Keratinocyte (primary cell): ENCODE measurements around the gene KCNN3. TPM values are rescaled to one million over a fixed set of nuclear protein-coding genes. Genes with fewer than 3 reads are reported as not detected.

Experiments used
- DNase-seq: peaks from one replicate; pipeline ENCODE4 v3.0.0-alpha.2; 2011; ENCODE audit warnings: low read depth, missing footprints, low spot score
- FAIRE-seq: peaks from 2 replicates; lab custom pipeline; 2011; peaks lifted over from hg19 to GRCh38; lab: Jason Lieb, UNC
- H2AFZ ChIP-seq: 2 replicates; pipeline ENCODE4 v1.6.0; 2012; ENCODE audit warnings: low read length, control low read depth, inconsistent platforms; ENCODE audit not compliant: control insufficient read depth
- H3K27ac ChIP-seq: 2 replicates; pipeline ENCODE4 v1.5.1; 2011; ENCODE audit warnings: low read length; ENCODE audit not compliant: control insufficient read depth, insufficient read depth
- H3K27me3 ChIP-seq: 3 replicates; pipeline ENCODE4 v1.6.0; 2011; ENCODE audit warnings: low read length; ENCODE audit not compliant: control insufficient read depth, insufficient read depth; ENCODE audit errors: extremely low read depth
- H3K36me3 ChIP-seq, 2 experiments: 2 replicates in 1 of 2; 3 replicates in 1 of 2; pipeline ENCODE4 v1.5.1; 2011; ENCODE audit warnings: low read length in 2 of 2, mild to moderate bottlenecking in 1 of 2; ENCODE audit not compliant: control insufficient read depth in 2 of 2, insufficient read depth in 2 of 2; ENCODE audit errors: extremely low read depth in 1 of 2
- H3K4me1 ChIP-seq: 3 replicates; pipeline ENCODE4 v1.5.1; 2011; ENCODE audit warnings: low read length; ENCODE audit not compliant: control insufficient read depth, insufficient read depth; ENCODE audit errors: extremely low read depth
- H3K4me2 ChIP-seq: 3 replicates; pipeline ENCODE4 v1.6.0; 2011; ENCODE audit warnings: low read depth, low read length; ENCODE audit not compliant: control insufficient read depth, insufficient read depth; ENCODE audit errors: extremely low read depth
- H3K4me3 ChIP-seq, 3 experiments: fragments of 200-600 bp in 1 of 3; sonication (generic) in 1 of 3; 2 replicates in 2 of 3; 3 replicates in 1 of 3; pipeline ENCODE4 v1.5.1; 2011 to 2016; ENCODE audit warnings: low read length in 3 of 3, mild to moderate bottlenecking in 3 of 3, control low read depth in 2 of 3, inconsistent platforms in 1 of 3, low read depth in 1 of 3, mixed read lengths in 1 of 3, mixed run types in 1 of 3, moderate library complexity in 1 of 3; ENCODE audit not compliant: control insufficient read depth in 2 of 3, insufficient read depth in 2 of 3; ENCODE audit errors: extremely low read depth in 1 of 3
- H3K79me2 ChIP-seq: 2 replicates; pipeline ENCODE4 v1.6.0; 2012; ENCODE audit warnings: low read length; ENCODE audit not compliant: control insufficient read depth, insufficient read depth
- H3K9ac ChIP-seq: 3 replicates; pipeline ENCODE4 v1.6.0; 2011; ENCODE audit warnings: low read length; ENCODE audit not compliant: control insufficient read depth, insufficient read depth; ENCODE audit errors: extremely low read depth
- H3K9me1 ChIP-seq: 3 replicates; pipeline ENCODE4 v1.6.0; 2011; ENCODE audit warnings: low read length; ENCODE audit not compliant: control insufficient read depth, insufficient read depth; ENCODE audit errors: extremely low read depth
- H3K9me3 ChIP-seq: 2 replicates; pipeline ENCODE4 v1.5.1; 2012; ENCODE audit warnings: low read depth, low read length; ENCODE audit not compliant: control insufficient read depth
- H4K20me1 ChIP-seq: 3 replicates; pipeline ENCODE4 v1.6.0; 2011; ENCODE audit warnings: low read length; ENCODE audit not compliant: control insufficient read depth, insufficient read depth; ENCODE audit errors: extremely low read depth
- CTCF ChIP-seq, 3 experiments: IDR thresholded peaks in 1 of 3; conservative IDR thresholded peaks in 1 of 3; optimal IDR thresholded peaks in 1 of 3; 2 replicates in 2 of 3; 3 replicates in 1 of 3; pipeline versions ENCODE3 to v1.5.1; 2011; ENCODE audit warnings: low read length in 3 of 3, mild to moderate bottlenecking in 3 of 3, moderate library complexity in 2 of 3, control low read depth in 1 of 3, inconsistent platforms in 1 of 3; ENCODE audit not compliant: insufficient read depth in 2 of 3; ENCODE audit errors: extremely low read depth in 1 of 3
- EZH2 ChIP-seq: IDR thresholded peaks from one replicate; pipeline ENCODE4 v1.6.1; 2012; ENCODE audit warnings: inconsistent platforms, mild to moderate bottlenecking, low read length, moderate library complexity
- dilution Hi-C: fragments of 300-500 bp; cut with MboI; formaldehyde crosslinking; loops from one replicate; pipeline ENCODE4 v1.7.0; 2020; ENCODE audit warnings: low sequenced_read_pairs; ENCODE audit not compliant: extremely low pct_ligation_motif_present
- polyA plus RNA-seq, 5 experiments: library from polyadenylated mRNA; depleted of rRNA in 3 of 5; stranded (reverse) in 3 of 5; stranded (forward) in 1 of 5; unstranded in 1 of 5; fragments of >200 nt; gene quantifications; 1 replicate in 1 of 5; 2 replicates in 3 of 5; 3 replicates in 1 of 5; pipeline versions ENCODE4 v1.2.1 to v1.2.3, GENCODE V29; 2011 to 2012; ENCODE audit warnings: missing spikeins in 2 of 5, low read depth in 1 of 5, low replicate concordance in 1 of 5

The KCNN3 gene
- polyA plus RNA-seq, 1 donor (not counting 4 experiments of a cell fraction or from before 2014, with no cell fraction given), result 0.05 TPM

GRCh38 chr1:154821083-154821482 lies 49.0 kb downstream of the KCNN3 start:
- no peaks in the 10 kb centered on the region for H3K9me3 ChIP-seq
- no peak overlapping the region for H3K9ac ChIP-seq
- dilution Hi-C loops, result no loop called here
- H3K79me2 ChIP-seq, result no peaks in the 10 kb centered on the region
- no peak overlapping the region for H3K4me2 ChIP-seq
- peaks cover 6% of the 10 kb centered on the region for H3K4me1 ChIP-seq
- DNase-seq (no peak), FAIRE-seq (no peak)
- H3K4me3 ChIP-seq, result no peak overlapping the region
- H4K20me1 ChIP-seq, result no peaks in the 10 kb centered on the region
- no peaks in the 10 kb centered on the region for H3K36me3 ChIP-seq
- no peak overlapping the region for H2AFZ ChIP-seq
- no peak overlapping the region for H3K27ac ChIP-seq
- H3K27me3 ChIP-seq, result no peaks in the 10 kb centered on the region
- no peaks in the 10 kb centered on the region for H3K9me1 ChIP-seq
- TF ChIP-seq CTCF (optimal IDR thresholded peaks at IDR 0.05 in 1 of 3, IDR thresholded peaks at IDR 0.05 in 1 of 3, conservative IDR thresholded peaks at IDR 0.05 in 1 of 3; ENCODE audit: extremely low read depth in 1 of 3, insufficient read depth in 2 of 3, low read length in 3 of 3), result no peak
- no peak for TF ChIP-seq EZH2

- no peak for FAIRE-seq
- no peak for TF ChIP-seq CTCF (optimal IDR thresholded peaks at IDR 0.05 in 1 of 3, IDR thresholded peaks at IDR 0.05 in 1 of 3, conservative IDR thresholded peaks at IDR 0.05 in 1 of 3; ENCODE audit: extremely low read depth in 1 of 3, insufficient read depth in 2 of 3, low read length in 3 of 3)
- Histone ChIP-seq H3K4me2 (no peak overlapping the region), H2AFZ (no peak overlapping the region), H3K79me2 (no peaks in the 10 kb centered on the region), H3K27me3 (no peaks in the 10 kb centered on the region), H3K9ac (no peak overlapping the region), H3K9me3 (no peaks in the 10 kb centered on the region), H3K4me1 (peaks cover 7% of the 10 kb centered on the region), H4K20me1 (no peaks in the 10 kb centered on the region), H3K36me3 (no peaks in the 10 kb centered on the region), H3K4me3 (no peak overlapping the region), H3K9me1 (no peaks in the 10 kb centered on the region), H3K27ac (no peak overlapping the region)
- no peak for DNase-seq
- dilution Hi-C loops, result no loop called here
These were observed 49.4 kb downstream of the KCNN3 start for GRCh38 chr1:154820646-154821045.
